HG03442 (cell line): ENCODE results near the gene ZNF226.
A peak's percentile ranks its signal among the peaks of the same experiment; 100 is the strongest.
"Not testable (repeated sequence)": the region's sequence is repeated elsewhere in the genome, so short reads cannot be mapped to it uniquely, and the experiment has no call there.

ENCODE experiments used
- ATAC-seq: cut with Tn5 transposase; IDR thresholded peaks from one replicate; pipeline ENCODE4 v1.9.1; 2021; ENCODE audit warnings: mild to moderate bottlenecking, moderate library complexity; ENCODE audit not compliant: unreplicated experiment

The ZNF226 gene

GRCh38 chr19:44207126-44207803 is 42.4 kb downstream of the ZNF226 start:
- ATAC-seq, result peak; percentile 78

- peak; percentile 79 for ATAC-seq
Measured at GRCh38 chr19:44212250-44212865, 47.5 kb downstream of the ZNF226 start, which contains the start of gene ZNF227. ZNF227 (plus strand) TSS chr19:44212532; CDS start chr19:44217793, 5,261 bp downstream.

GRCh38 chr19:44212866-44213346 is 48.0 kb downstream of the ZNF226 start:
- no peak for ATAC-seq

GRCh38 chr19:44219926-44220325 is 55.0 kb downstream of the ZNF226 start:
- ATAC-seq, result not testable (repeated sequence)

GRCh38 chr19:44220761-44221160 is 55.9 kb downstream of the ZNF226 start:
- ATAC-seq, result not testable (repeated sequence)

DNA sequence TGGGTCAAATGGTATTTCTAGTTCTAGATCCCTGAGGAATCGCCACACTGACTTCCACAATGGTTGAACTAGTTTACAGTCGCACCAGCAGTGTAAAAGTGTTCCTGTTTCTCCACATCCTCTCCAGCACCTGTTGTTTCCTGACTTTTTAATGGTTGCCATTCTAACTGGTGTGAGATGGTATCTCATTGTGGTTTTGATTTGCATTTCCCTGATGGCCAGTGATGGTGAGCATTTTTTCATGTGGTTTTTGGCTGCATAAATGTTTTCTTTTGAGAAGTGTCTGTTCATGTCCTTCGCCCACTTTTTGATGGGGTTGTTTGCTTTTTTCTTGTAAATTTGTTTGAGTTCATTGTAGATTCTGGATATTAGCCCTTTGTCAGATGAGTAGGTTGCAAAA is 56.4 kb downstream of the ZNF226 start:
- not testable (repeated sequence) for ATAC-seq
